Prostate gland (tissue), 2 donors: ENCODE measurements around the gene ACTMAP.

ENCODE experiments used
- CTCF ChIP-seq, 4 experiments: fragments of 200-600 bp in 2 of 4; fragments of 450-650 bp in 2 of 4; sonication (generic) in 2 of 4; IDR thresholded peaks; 1 replicate in 3 of 4; 2 replicates in 1 of 4; pipeline ENCODE4 v1.5.1; 2016 to 2019; ENCODE audit warnings: antibody characterized with exemption in 4 of 4, mild to moderate bottlenecking in 2 of 4, moderate library complexity in 2 of 4
- POLR2A ChIP-seq: fragments of 450-650 bp; IDR thresholded peaks from one replicate; pipeline ENCODE4 v1.6.1; 2016; ENCODE audit warnings: antibody characterized with exemption, mild to moderate bottlenecking
- POLR2AphosphoS5 ChIP-seq: sonication (generic); formaldehyde crosslinking; IDR thresholded peaks from one replicate; pipeline ENCODE4 v1.6.1; 2017; ENCODE audit warnings: antibody characterized with exemption

- TF ChIP-seq POLR2A (no peak), CTCF (IDR thresholded peaks at IDR 0.05) (no peak), POLR2AphosphoS5 (no peak)
These were observed 45.0 kb downstream of the ACTMAP start for GRCh38 chr19:40705362-40705651.
